Muscle layer of duodenum (tissue), 2 donors: ENCODE measurements around the gene FAM72A.
"Not testable (repeated sequence)": the region's sequence is repeated elsewhere in the genome, so short reads cannot be mapped to it uniquely, and the experiment has no call there.

Source experiments
- H3K27ac ChIP-seq: one replicate; pipeline ENCODE4 v1.7.0; 2013; ENCODE audit warnings: mild to moderate bottlenecking, low read length
- H3K27me3 ChIP-seq: one replicate; pipeline ENCODE4 v1.7.0; 2013; ENCODE audit warnings: low read depth, mild to moderate bottlenecking, control low read depth, low read length
- H3K36me3 ChIP-seq, 2 donors: one replicate each; pipeline ENCODE4 v1.7.0; 2013; ENCODE audit warnings: low read length in 2 of 2, control low read depth in 1 of 2, mild to moderate bottlenecking in 1 of 2; ENCODE audit not compliant: insufficient read depth in 2 of 2, control insufficient read depth in 1 of 2
- H3K4me1 ChIP-seq, 2 donors: one replicate each; pipeline ENCODE4 v1.7.0; 2013; ENCODE audit warnings: low read length in 2 of 2, mild to moderate bottlenecking in 2 of 2, control low read depth in 1 of 2, moderate library complexity in 1 of 2; ENCODE audit not compliant: insufficient read depth in 2 of 2, control insufficient read depth in 1 of 2
- H3K4me3 ChIP-seq, 2 donors: one replicate each; pipeline ENCODE4 v1.7.0; 2013; ENCODE audit warnings: low read length in 2 of 2, low read depth in 1 of 2, mild to moderate bottlenecking in 1 of 2
- H3K9me3 ChIP-seq, 2 donors: one replicate each; pipeline ENCODE4 v1.7.0; 2013; ENCODE audit warnings: low read length in 2 of 2, control low read depth in 1 of 2, mild to moderate bottlenecking in 1 of 2; ENCODE audit not compliant: control insufficient read depth in 1 of 2
- donor health status: healthy.

The FAM72A gene

DNA sequence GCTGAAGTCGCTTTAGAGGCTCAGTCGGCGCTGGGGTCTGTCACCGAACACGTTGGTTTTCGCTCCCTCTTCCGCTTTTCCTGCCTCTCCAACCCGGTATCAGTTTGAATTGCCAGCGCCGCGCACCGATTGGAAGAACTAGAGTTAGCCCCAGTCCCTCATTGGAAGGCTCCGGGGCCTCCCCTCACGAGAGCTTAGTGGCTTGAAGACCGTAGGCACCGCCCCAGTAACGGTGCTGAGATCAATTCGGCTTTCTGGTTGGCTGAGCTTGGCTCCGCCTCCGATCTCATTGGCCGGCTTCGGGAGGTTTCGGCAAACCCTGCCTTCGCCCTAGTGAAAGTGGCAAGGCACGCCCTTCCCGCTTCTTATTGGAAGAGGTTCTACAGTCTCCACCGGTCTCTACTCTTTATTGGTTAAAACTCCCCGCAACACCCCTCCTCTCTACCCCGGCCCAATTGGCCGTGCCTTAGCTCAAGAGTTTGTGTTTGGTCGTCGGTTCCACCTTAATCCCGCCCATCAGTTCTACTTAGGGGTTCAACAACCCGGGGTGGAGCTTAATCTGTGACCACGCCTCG, at the start of gene FAM72A:
TSS of gene FAM72A (minus strand) at position 51 of the 575 bp plus-strand sequence. CDS start 814 bp downstream, outside the sequence.
- not testable (repeated sequence) for H3K36me3 ChIP-seq, H3K27me3 ChIP-seq, H3K4me1 ChIP-seq, H3K9me3 ChIP-seq, H3K27ac ChIP-seq
- peak within 1 kb of the TSS in 1 of 2 donors; percentile 42 for H3K4me3 ChIP-seq

DNA sequence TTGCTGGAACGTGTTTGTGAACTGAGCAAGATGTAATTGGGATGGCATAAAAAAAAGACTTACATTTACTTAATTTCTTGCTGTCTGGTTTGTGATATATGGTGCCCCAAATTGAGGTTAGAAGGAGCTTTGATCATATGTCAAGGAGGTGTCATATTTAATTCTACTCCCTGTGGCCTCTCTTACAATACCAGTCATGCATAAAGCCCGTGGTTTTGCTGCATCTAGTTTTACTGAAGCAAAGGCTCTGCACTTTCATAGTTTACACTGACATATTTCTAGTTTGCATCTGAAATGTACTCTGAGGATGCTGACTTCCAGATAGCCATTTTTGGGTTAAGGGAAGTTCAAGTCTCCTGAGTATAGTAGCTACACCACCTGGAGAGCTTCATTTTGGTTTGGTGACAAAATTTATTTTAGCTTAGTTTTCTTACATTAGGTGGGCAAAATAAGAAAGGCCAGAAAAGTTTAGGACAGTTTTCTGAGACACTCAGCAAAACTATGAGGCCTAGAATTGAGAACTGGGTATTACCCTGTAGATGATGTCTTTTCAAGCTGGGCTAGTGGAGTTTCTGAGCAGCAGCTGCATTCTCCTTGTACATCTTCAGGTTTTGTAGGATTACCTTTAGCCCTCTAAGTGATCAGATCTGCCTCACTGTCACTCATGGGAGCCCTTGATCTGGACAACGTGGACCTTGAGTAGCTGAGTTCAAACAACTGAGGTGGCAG, 48.5 kb upstream of the FAM72A start:
- not testable (repeated sequence) for H3K27ac ChIP-seq, H3K27me3 ChIP-seq, H3K36me3 ChIP-seq, H3K4me1 ChIP-seq, H3K4me3 ChIP-seq, H3K9me3 ChIP-seq

DNA sequence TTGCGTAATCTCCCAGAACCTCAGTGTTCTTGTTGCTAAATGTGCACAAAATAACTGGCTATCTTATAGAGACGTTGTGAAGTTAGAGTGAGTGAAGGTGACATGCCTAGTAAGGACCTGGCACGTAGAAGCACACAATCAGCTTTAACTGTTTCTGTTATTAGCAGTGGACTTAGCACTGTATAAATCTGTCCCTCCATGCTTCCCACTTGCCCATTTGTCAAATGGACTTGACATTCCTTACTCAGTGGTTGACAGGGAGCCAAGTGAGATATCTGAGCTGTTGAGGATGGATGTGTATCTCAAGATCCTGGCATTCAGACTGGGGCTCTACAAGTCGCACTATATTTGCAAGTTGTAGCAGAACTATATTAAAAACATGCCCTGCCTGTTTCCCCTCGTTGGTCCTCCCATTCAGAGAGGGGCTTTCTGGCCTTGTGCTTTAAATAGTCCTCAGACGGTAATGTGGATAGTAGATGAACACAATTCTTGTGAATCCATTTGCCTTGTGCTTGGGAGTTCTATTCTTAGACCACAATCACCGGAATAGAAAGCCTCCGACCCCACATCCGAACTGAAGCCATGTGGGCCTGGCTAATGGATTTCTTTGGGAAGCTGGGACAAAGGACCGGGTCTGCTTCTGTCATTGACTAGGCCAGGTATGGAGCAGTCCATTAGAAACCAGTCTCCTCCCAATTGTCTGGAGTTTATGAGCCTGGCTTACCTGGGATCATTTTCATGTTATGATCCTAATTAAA, 43.7 kb upstream of the FAM72A start:
- not testable (repeated sequence) for H3K4me1 ChIP-seq, H3K4me3 ChIP-seq

DNA sequence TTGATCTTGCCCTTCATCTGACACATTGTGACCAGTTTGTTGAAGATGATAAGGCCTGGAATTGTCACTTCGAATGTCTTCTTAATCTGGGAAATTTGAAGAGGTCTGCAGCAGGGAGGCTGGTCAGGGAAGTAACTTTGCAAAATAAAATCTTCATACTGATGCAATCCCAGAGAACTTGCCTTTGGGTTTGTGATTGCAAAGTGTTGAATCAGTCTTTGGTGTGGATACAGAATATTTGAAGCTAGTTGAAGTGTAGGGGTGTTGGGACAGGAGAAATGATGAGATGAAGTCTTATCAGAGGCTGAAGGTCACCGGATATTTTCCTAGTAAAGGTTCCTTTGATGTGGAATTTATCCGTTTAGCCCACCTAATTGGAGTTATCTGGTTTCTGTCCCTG, 42.8 kb upstream of the FAM72A start:
- not testable (repeated sequence) for H3K4me1 ChIP-seq, H3K27me3 ChIP-seq, H3K9me3 ChIP-seq, H3K4me3 ChIP-seq, H3K27ac ChIP-seq, H3K36me3 ChIP-seq

More for the DNA sequence above, 43.7 kb upstream of the FAM72A start:
- not testable (repeated sequence) for H3K36me3 ChIP-seq, H3K27me3 ChIP-seq, H3K9me3 ChIP-seq, H3K27ac ChIP-seq

DNA sequence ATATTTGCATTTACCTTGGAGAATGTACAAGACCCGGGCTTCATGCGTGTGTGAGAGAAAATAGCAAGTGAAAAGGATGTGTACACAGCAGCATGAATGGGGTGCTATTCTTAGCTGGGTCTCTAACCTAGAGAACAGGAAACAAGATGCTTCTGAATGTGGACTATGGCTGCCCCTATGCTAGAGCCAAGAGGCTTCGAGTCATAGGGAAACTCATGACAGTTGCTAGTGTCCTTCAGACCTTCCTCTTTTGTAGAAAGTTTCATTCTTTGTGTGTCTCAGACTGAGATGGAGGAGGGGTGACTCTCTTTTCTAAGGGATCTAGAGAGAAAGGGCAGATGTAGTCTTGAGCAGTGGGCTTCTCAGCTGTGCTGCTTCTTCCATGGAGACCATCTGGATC, 40.7 kb upstream of the FAM72A start:
- not testable (repeated sequence) for H3K4me1 ChIP-seq, H3K27ac ChIP-seq, H3K9me3 ChIP-seq, H3K4me3 ChIP-seq, H3K36me3 ChIP-seq, H3K27me3 ChIP-seq

DNA sequence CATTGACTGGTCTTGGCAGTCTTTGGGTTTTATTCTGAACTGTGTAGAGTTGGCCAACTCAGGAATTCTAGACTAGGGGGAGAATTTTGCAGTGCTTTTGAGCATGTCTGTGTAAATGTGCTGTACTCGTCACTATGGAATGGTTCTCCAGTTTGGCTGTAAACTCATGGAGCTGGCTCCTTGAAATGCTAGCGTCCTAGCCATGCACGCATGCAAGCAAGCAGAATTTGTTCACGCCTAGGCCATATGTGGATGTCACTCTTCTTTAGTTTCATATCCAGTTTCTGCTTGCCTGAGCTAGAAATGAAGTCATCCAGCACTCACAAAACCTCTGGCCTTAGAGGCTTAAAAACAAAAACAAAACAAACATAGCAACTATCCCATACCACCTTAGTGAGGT, 37.6 kb upstream of the FAM72A start:
- not testable (repeated sequence) for H3K27me3 ChIP-seq, H3K27ac ChIP-seq

DNA sequence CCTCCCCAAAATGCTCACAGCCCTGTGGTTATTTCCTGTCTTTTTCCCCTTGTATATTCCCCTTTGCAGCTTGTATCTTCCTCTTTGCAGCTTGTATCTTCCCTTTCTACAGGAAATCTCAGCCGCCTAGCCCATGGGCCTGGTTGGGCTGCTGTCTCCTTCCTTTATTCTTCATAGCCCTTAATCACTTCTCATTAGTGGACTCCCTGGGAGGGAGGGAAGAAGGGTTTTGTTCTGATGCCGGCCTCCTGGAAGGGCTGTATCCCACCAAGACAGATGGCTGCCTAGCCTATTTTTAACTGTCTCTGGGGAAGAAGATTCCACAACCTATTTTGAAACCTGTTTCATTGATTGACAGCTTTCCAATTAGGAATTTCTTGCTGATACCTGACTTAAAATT, 32.6 kb upstream of the FAM72A start:
- not testable (repeated sequence) for H3K9me3 ChIP-seq, H3K4me3 ChIP-seq, H3K36me3 ChIP-seq, H3K27ac ChIP-seq, H3K4me1 ChIP-seq, H3K27me3 ChIP-seq

More for the DNA sequence above, 37.6 kb upstream of the FAM72A start:
- not testable (repeated sequence) for H3K4me1 ChIP-seq, H3K4me3 ChIP-seq, H3K9me3 ChIP-seq, H3K36me3 ChIP-seq

DNA sequence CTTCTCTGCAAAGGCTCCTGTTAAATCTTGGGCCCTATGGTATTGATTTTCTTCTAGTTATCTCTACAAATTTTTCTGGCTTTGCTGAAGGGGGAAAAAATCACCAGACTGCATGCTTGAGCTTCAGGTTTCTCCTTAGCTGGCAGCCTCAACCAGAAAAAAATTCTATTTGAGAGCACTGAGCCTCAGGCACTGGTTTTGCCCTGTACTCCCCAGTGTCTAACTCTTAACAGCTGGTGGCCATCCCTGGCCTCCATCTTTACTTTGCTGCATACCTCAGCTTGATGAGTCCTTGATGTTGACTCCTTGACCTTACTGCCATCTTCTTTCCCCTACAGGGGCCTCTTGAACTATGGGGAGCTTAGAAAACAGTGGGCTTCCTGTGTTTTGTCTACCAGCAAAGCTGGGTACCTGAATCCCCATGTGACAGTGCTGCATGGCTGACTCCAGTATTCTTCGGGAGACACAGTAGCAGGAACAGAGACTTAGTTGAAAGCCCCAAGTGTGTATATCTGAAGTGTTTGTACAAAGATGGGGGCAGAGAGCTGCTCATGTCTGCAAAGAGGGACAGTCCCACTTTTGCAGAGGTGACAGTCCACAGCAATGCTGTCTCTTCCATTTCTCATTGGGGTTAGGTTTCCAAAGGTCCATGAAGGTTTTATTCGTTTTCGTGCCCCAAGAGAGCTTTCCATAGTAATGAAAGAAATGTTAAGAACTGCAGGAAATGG, 31.7 kb upstream of the FAM72A start:
- H3K4me3 ChIP-seq = not testable (repeated sequence)

DNA sequence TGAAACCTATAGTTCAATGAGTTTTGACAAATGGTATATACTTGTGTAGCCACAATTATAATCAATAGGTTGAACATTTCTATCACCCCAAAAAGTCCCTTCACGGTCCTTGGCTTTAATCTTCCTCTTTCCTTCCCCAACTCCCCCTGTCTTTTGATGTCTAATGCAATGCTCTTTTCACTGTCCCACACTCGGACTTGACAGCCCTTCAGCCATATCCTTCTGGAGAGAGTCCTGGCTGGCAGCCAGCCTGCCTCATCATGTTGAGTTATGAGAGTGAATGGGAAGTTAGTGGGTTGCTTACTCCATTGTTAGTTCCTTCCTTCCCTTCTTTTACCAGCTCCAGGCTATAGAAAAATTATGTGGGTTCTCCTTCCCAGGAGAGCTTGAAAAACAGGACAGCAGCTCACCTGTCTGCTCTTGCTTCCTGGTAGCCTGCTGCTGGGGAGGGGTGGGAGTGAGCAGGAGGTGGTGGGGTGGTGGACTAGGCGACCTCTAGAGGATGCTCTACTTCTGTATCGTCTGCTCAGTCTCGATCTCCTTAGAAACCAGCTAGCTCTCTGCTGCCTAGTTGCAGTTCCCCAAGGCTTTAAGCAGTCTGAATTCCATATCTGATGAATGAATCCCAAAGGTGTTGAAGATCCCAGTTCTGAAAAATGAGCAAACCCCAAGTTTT, 30.5 kb upstream of the FAM72A start:
- not testable (repeated sequence) for H3K36me3 ChIP-seq, H3K4me3 ChIP-seq, H3K27ac ChIP-seq, H3K9me3 ChIP-seq, H3K27me3 ChIP-seq, H3K4me1 ChIP-seq

More for the DNA sequence above, 31.7 kb upstream of the FAM72A start:
- not testable (repeated sequence) for H3K27me3 ChIP-seq, H3K36me3 ChIP-seq, H3K9me3 ChIP-seq, H3K27ac ChIP-seq, H3K4me1 ChIP-seq

DNA sequence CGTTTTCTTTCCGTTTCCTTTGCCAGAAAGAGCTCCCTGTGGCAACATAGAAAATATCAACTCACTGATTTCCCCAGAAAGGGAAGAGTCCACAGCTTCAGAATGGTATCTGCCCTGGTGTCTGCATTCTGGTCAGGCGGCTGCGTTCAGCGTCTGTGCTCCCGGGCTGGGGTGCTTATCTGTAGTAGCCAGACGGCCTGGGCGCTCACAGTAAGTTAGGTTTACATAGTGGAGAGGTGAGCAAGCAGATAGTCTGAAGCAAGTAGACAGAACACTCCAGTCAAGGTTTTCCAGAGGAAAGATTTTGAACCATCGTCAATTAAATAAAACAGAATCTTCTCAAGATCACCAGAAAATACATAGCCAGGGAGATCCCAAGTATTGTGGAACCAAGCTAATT, 29.4 kb upstream of the FAM72A start:
- H3K9me3 ChIP-seq, H3K4me3 ChIP-seq, H3K4me1 ChIP-seq, H3K36me3 ChIP-seq, H3K27me3 ChIP-seq, H3K27ac ChIP-seq: not testable (repeated sequence)

DNA sequence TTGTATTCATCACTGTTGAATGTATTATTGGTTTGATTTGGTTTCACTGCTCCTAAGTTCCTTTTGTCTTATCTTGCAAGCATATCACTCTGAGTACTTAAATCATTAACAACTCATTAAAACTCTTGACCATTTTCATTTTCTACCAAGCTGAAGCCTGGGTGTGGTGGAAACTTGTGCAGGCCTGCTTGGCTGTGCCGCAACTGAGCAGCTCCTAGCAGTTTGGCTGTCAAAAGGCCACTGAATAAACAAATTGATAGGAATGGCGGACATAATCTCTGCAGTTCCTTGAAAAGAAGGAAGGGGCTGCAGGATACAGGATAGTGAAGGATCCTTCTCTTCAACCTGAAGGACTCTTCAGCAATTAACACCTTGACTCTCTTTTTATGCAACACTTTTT, 26.6 kb upstream of the FAM72A start:
- not testable (repeated sequence) for H3K4me1 ChIP-seq, H3K36me3 ChIP-seq, H3K4me3 ChIP-seq, H3K27ac ChIP-seq, H3K27me3 ChIP-seq, H3K9me3 ChIP-seq
